Liver (tissue), 9 donors: ENCODE results near the gene GALNT10. TPM values are rescaled to one million over a fixed set of nuclear protein-coding genes. Genes with fewer than 3 reads are reported as not detected.

Experiments used
- DNase-seq: peaks from one replicate; pipeline ENCODE4 v3.0.0-alpha.2; 2017; ENCODE audit warnings: low spot score
- H3K27ac ChIP-seq, 2 donors: one replicate each; pipeline ENCODE4 v1.7.0; 2013; ENCODE audit warnings: inconsistent platforms in 2 of 2, low read length in 2 of 2, control low read depth in 1 of 2, low read depth in 1 of 2, mild to moderate bottlenecking in 1 of 2
- H3K27me3 ChIP-seq, 4 donors: one replicate each; pipeline versions ENCODE4 v1.6.1 to v1.7.0; 2013; ENCODE audit warnings: low read length in 3 of 4, inconsistent platforms in 1 of 4, mild to moderate bottlenecking in 1 of 4, moderate library complexity in 1 of 4; ENCODE audit not compliant: control insufficient read depth in 4 of 4, insufficient read depth in 4 of 4
- H3K36me3 ChIP-seq, 4 donors: one replicate each; pipeline versions ENCODE4 v1.6.1 to v1.7.0; 2013; ENCODE audit warnings: low read length in 3 of 4, mild to moderate bottlenecking in 3 of 4, low read depth in 1 of 4, moderate library complexity in 1 of 4; ENCODE audit not compliant: control insufficient read depth in 4 of 4, insufficient read depth in 3 of 4
- H3K4me1 ChIP-seq, 4 donors: one replicate each; pipeline versions ENCODE4 v1.6.1 to v1.7.0; 2013; ENCODE audit warnings: low read length in 3 of 4, mild to moderate bottlenecking in 3 of 4, moderate library complexity in 1 of 4; ENCODE audit not compliant: control insufficient read depth in 4 of 4, insufficient read depth in 4 of 4
- H3K4me3 ChIP-seq, 3 donors: one replicate each; pipeline versions ENCODE4 v1.6.1 to v1.7.0; 2013; ENCODE audit warnings: low read length in 3 of 3, control low read depth in 1 of 3, low read depth in 1 of 3, mild to moderate bottlenecking in 1 of 3
- H3K9ac ChIP-seq, 2 donors: one replicate each; pipeline ENCODE4 v1.7.0; 2013; ENCODE audit warnings: low read length in 2 of 2, mild to moderate bottlenecking in 2 of 2, moderate library complexity in 2 of 2, control low read depth in 1 of 2, low read depth in 1 of 2
- H3K9me3 ChIP-seq, 4 donors: one replicate each; pipeline versions ENCODE4 v1.6.1 to v1.7.0; 2013; ENCODE audit warnings: low read length in 3 of 4; ENCODE audit not compliant: control insufficient read depth in 4 of 4
- FOXA1 ChIP-seq: IDR thresholded peaks from 2 replicates; pipeline ENCODE4 v1.6.1; 2016; ENCODE audit warnings: antibody characterized with exemption
- GABPA ChIP-seq, 2 donors: IDR thresholded peaks in 1 of 2; conservative IDR thresholded peaks in 1 of 2; 2 replicates each; pipeline ENCODE4 v1.6.1; 2016; ENCODE audit warnings: antibody characterized with exemption in 2 of 2, mild to moderate bottlenecking in 1 of 2, moderate library complexity in 1 of 2
- JUND ChIP-seq, 2 donors: IDR thresholded peaks; 2 replicates each; pipeline ENCODE4 v1.6.1; 2016; ENCODE audit warnings: antibody characterized with exemption in 2 of 2
- NR2F2 ChIP-seq: IDR thresholded peaks from 2 replicates; pipeline ENCODE4 v1.6.1; 2016; ENCODE audit warnings: antibody characterized with exemption
- RAD21 ChIP-seq, 2 donors: IDR thresholded peaks; 2 replicates each; pipeline ENCODE4 v1.6.1; 2016; ENCODE audit warnings: antibody characterized with exemption in 2 of 2, mild to moderate bottlenecking in 2 of 2
- RXRA ChIP-seq, 2 donors: IDR thresholded peaks; 2 replicates each; pipeline ENCODE4 v1.6.1; 2017 to 2018; ENCODE audit warnings: antibody characterized with exemption in 2 of 2, mild to moderate bottlenecking in 1 of 2
- SP1 ChIP-seq: IDR thresholded peaks from 2 replicates; pipeline ENCODE4 v1.6.1; 2018; ENCODE audit warnings: antibody characterized with exemption, mild to moderate bottlenecking
- TAF1 ChIP-seq: conservative IDR thresholded peaks from 2 replicates; pipeline ENCODE4 v1.6.1; 2016; ENCODE audit warnings: antibody characterized with exemption, mild to moderate bottlenecking
- WGBS: extraction: QIAGEN DNeasy Blood & Tissue Kit; methylation state at CpG from one replicate; pipeline ENCODE4 v1.1.7; 2013; 5-methylcytosine and 5-hydroxymethylcytosine counted together
- polyA plus RNA-seq, 2 donors: library from polyadenylated mRNA; stranded (reverse) in 1 of 2; unstranded in 1 of 2; fragments of 200-250 nt in 1 of 2; fragments of >200 nt in 1 of 2; fragmentation: Nextera tagmentation in 1 of 2; extraction: Ambion mirVana in 1 of 2; gene quantifications; one replicate each; pipeline versions ENCODE4 v1.2.1 to v1.2.3, GENCODE V29; 2013 to 2015
- total RNA-seq, 2 donors: library from RNA; depleted of rRNA; stranded (reverse); fragments of >200 nt; gene quantifications; one replicate each; pipeline ENCODE4 v1.2.3, GENCODE V29; 2014
- TF ChIP-seq, protein P1 (sequence below): IDR thresholded peaks from 2 replicates; pipeline ENCODE4 v1.6.1; 2016; ENCODE audit warnings: antibody characterized with exemption
- TF ChIP-seq, protein P2 (sequence below): IDR thresholded peaks from 2 replicates; pipeline ENCODE4 v1.6.1; 2016; ENCODE audit warnings: antibody characterized with exemption
- TF ChIP-seq, protein P3 (sequence below): IDR thresholded peaks from 2 replicates; pipeline ENCODE4 v1.6.1; 2016; ENCODE audit warnings: antibody characterized with exemption, mild to moderate bottlenecking
- TF ChIP-seq, protein P4 (sequence below): IDR thresholded peaks from 2 replicates; pipeline ENCODE4 v1.6.1; 2016; ENCODE audit warnings: antibody characterized with exemption
- donor health status: healthy.
- donor health status: healthy.
- donor health status: healthy.
- donor health status: healthy.
- donor health status: healthy.

The GALNT10 gene
- total and polyA plus RNA-seq, 4 donors, result 1.1 to 17.8 (median 5.3) TPM

DNA sequence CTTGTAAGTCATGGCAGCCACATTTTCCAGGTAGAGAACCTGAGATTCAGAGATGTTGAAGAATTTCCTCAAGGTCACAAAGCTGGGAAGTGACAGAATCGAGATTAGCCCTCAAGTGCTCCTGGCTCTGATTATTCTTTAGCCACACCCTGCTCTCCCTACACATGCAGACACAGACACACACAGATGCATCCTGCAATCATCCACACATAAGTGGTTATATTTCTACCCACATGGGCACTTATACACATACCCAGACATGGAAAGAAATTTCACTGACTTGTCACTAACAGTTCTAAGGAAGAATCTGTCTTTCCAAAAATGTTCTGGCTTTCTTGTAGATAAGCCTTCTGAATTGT, 32.2 kb upstream of the GALNT10 start:
- no peak for DNase-seq
- H3K4me1 ChIP-seq, result no peaks in the 10 kb centered on the region
- H3K27ac ChIP-seq, result no peak overlapping the region
- no peak overlapping the region for H3K9ac ChIP-seq
- H3K9me3 ChIP-seq, result no peaks in the 10 kb centered on the region
- TF ChIP-seq NR2F2, result no peak
- TF ChIP-seq TAF1, result no peak
- TF ChIP-seq SP1, result no peak
- no peak for TF ChIP-seq JUND (IDR thresholded peaks at IDR 0.05)
- TF ChIP-seq, protein P1, sequence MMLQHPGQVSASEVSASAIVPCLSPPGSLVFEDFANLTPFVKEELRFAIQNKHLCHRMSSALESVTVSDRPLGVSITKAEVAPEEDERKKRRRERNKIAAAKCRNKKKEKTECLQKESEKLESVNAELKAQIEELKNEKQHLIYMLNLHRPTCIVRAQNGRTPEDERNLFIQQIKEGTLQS, result no peak
- no peak for TF ChIP-seq GABPA (IDR thresholded peaks at IDR 0.05 in 1 of 2, conservative IDR thresholded peaks at IDR 0.05 in 1 of 2)
- no peak for TF ChIP-seq RXRA (IDR thresholded peaks at IDR 0.05)
- TF ChIP-seq, protein P2, sequence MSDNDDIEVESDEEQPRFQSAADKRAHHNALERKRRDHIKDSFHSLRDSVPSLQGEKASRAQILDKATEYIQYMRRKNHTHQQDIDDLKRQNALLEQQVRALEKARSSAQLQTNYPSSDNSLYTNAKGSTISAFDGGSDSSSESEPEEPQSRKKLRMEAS, result no peak
- TF ChIP-seq, protein P3, sequence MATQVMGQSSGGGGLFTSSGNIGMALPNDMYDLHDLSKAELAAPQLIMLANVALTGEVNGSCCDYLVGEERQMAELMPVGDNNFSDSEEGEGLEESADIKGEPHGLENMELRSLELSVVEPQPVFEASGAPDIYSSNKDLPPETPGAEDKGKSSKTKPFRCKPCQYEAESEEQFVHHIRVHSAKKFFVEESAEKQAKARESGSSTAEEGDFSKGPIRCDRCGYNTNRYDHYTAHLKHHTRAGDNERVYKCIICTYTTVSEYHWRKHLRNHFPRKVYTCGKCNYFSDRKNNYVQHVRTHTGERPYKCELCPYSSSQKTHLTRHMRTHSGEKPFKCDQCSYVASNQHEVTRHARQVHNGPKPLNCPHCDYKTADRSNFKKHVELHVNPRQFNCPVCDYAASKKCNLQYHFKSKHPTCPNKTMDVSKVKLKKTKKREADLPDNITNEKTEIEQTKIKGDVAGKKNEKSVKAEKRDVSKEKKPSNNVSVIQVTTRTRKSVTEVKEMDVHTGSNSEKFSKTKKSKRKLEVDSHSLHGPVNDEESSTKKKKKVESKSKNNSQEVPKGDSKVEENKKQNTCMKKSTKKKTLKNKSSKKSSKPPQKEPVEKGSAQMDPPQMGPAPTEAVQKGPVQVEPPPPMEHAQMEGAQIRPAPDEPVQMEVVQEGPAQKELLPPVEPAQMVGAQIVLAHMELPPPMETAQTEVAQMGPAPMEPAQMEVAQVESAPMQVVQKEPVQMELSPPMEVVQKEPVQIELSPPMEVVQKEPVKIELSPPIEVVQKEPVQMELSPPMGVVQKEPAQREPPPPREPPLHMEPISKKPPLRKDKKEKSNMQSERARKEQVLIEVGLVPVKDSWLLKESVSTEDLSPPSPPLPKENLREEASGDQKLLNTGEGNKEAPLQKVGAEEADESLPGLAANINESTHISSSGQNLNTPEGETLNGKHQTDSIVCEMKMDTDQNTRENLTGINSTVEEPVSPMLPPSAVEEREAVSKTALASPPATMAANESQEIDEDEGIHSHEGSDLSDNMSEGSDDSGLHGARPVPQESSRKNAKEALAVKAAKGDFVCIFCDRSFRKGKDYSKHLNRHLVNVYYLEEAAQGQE, result no peak
- no peak for TF ChIP-seq RAD21 (IDR thresholded peaks at IDR 0.05)
- H3K4me3 ChIP-seq, result no peak overlapping the region
- no peaks in the 10 kb centered on the region for H3K36me3 ChIP-seq
- H3K27me3 ChIP-seq, result no peaks in the 10 kb centered on the region
- WGBS, result 58% methylated on average over 1 of the region's 1 CpG

DNA sequence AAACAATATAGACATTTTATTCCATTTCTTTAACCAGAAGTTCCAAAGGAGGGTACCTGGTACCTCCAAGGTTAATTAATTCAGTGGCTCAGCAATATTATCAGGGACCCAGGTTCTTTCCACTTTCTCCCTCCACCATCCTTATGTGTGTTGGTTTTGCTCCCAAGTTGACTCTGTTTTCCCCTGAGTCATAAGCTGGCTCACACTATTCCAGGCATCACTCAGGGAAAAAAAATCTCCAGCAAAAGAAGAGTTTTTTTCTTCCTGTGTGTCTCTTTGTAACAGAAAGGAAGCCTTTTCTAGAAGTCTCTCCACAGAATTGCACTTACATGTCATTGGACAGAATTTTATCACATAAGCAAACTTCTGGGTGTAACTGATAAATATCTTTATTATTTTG, 31.2 kb upstream of the GALNT10 start:
- Histone ChIP-seq H3K9me3 (no peaks in the 10 kb centered on the region), H3K9ac (no peak overlapping the region), H3K27me3 (no peaks in the 10 kb centered on the region), H3K36me3 (no peaks in the 10 kb centered on the region), H3K27ac (no peak overlapping the region), H3K4me1 (no peaks in the 10 kb centered on the region), H3K4me3 (no peak overlapping the region)
- DNase-seq, result no peak
- TF ChIP-seq, protein P2, result no peak
- TF ChIP-seq, protein P1, result no peak
- TF ChIP-seq TAF1 (no peak), FOXA1 (no peak), SP1 (no peak), NR2F2 (no peak), RAD21 (IDR thresholded peaks at IDR 0.05) (no peak)
- TF ChIP-seq, protein P4, sequence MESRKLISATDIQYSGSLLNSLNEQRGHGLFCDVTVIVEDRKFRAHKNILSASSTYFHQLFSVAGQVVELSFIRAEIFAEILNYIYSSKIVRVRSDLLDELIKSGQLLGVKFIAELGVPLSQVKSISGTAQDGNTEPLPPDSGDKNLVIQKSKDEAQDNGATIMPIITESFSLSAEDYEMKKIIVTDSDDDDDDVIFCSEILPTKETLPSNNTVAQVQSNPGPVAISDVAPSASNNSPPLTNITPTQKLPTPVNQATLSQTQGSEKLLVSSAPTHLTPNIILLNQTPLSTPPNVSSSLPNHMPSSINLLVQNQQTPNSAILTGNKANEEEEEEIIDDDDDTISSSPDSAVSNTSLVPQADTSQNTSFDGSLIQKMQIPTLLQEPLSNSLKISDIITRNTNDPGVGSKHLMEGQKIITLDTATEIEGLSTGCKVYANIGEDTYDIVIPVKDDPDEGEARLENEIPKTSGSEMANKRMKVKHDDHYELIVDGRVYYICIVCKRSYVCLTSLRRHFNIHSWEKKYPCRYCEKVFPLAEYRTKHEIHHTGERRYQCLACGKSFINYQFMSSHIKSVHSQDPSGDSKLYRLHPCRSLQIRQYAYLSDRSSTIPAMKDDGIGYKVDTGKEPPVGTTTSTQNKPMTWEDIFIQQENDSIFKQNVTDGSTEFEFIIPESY, result no peak
